Stimulated activated CD4-positive, alpha-beta T cell treated with anti-CD3 and anti-CD28 coated beads, Interleukin-4, amount 100 ng/mL, for 24 hours (primary cell): Measurements from ENCODE around the gene ZNF587B.
"Not testable (repeated sequence)": the region's sequence is repeated elsewhere in the genome, so short reads cannot be mapped to it uniquely, and the experiment has no call there.

Source experiments
- DNase-seq: peaks from one replicate; pipeline ENCODE4 v3.0.0-alpha.2; 2020

The ZNF587B gene

GRCh38 chr19:57819475-57820148, 10.5 kb upstream of the ZNF587B start:
- peak; percentile 86 for DNase-seq

- no peak for DNase-seq
Observed at GRCh38 chr19:57820599-57820998, 9.5 kb upstream of the ZNF587B start.

GRCh38 chr19:57821095-57821494, 9.0 kb upstream of the ZNF587B start:
- DNase-seq = not testable (repeated sequence)

GRCh38 chr19:57821501-57821900, 8.6 kb upstream of the ZNF587B start:
- not testable (repeated sequence) for DNase-seq

- not testable (repeated sequence) for DNase-seq
Observed at GRCh38 chr19:57823155-57823554, 6.9 kb upstream of the ZNF587B start.

- DNase-seq = not testable (repeated sequence)
Observed at GRCh38 chr19:57823608-57824007, 6.5 kb upstream of the ZNF587B start.

- DNase-seq = no peak
Observed at GRCh38 chr19:57825511-57825910, 4.6 kb upstream of the ZNF587B start.

- DNase-seq = no peak
Observed at GRCh38 chr19:57829316-57829715, 783 bp upstream of the ZNF587B start.

- not testable (repeated sequence) for DNase-seq
Observed at GRCh38 chr19:57836991-57837390, 6.9 kb downstream of the ZNF587B start.

- DNase-seq = not testable (repeated sequence)
Observed at GRCh38 chr19:57838622-57839191, 8.6 kb downstream of the ZNF587B start.

- no peak for DNase-seq
Observed at GRCh38 chr19:57841122-57841763, 11.1 kb downstream of the ZNF587B start.

- DNase-seq = not testable (repeated sequence)
Observed at GRCh38 chr19:57847164-57847563, 17.1 kb downstream of the ZNF587B start.

GRCh38 chr19:57849162-57849665, 19.1 kb downstream of the ZNF587B start:
- not testable (repeated sequence) for DNase-seq

GRCh38 chr19:57849666-57850473, 19.8 kb downstream of the ZNF587B start, which contains the start of gene ZNF587:
TSS of gene ZNF587 (plus strand) at chr19:57849859. CDS start at chr19:57850039, 180 bp downstream.
- DNase-seq = peak; percentile 83

GRCh38 chr19:57850553-57851017, 20.5 kb downstream of the ZNF587B start:
- DNase-seq = no peak

- not testable (repeated sequence) for DNase-seq
Observed at GRCh38 chr19:57851812-57852603, 21.9 kb downstream of the ZNF587B start.

- DNase-seq = not testable (repeated sequence)
Observed at GRCh38 chr19:57854117-57854516, 24.0 kb downstream of the ZNF587B start.

GRCh38 chr19:57862351-57862750, 32.3 kb downstream of the ZNF587B start:
- not testable (repeated sequence) for DNase-seq

- no peak for DNase-seq
Observed at GRCh38 chr19:57867868-57868492, 37.9 kb downstream of the ZNF587B start.

- not testable (repeated sequence) for DNase-seq
Observed at GRCh38 chr19:57869655-57870054, 39.6 kb downstream of the ZNF587B start.

GRCh38 chr19:57870225-57870624, 40.1 kb downstream of the ZNF587B start:
- DNase-seq = no peak
